Astrocyte (in vitro differentiated cells and primary cell): ENCODE results near the gene CCSER1. TPM values are rescaled to one million over a fixed set of nuclear protein-coding genes. Genes with fewer than 3 reads are reported as not detected.

Experiments used
- DNase-seq: peaks from one replicate; pipeline ENCODE4 v3.0.0-alpha.2; 2010; ENCODE audit warnings: low read depth
- FAIRE-seq: peaks from 2 replicates; lab custom pipeline; 2011; peaks lifted over from hg19 to GRCh38; lab: Jason Lieb, UNC
- H2AFZ ChIP-seq: 2 replicates; pipeline ENCODE4 v1.6.0; 2012; ENCODE audit warnings: low read depth, low read length, inconsistent platforms
- H3K27ac ChIP-seq: 2 replicates; pipeline ENCODE4 v1.5.1; 2011; ENCODE audit warnings: low read depth, low read length, inconsistent platforms
- H3K27me3 ChIP-seq: 2 replicates; pipeline ENCODE4 v1.6.0; 2011; ENCODE audit warnings: low read length, inconsistent platforms; ENCODE audit not compliant: insufficient read depth
- H3K36me3 ChIP-seq: 2 replicates; pipeline ENCODE4 v1.5.1; 2011; ENCODE audit warnings: low read length, inconsistent platforms; ENCODE audit not compliant: insufficient read depth
- H3K4me1 ChIP-seq: 2 replicates; pipeline ENCODE4 v1.5.1; 2011; ENCODE audit warnings: low read length, inconsistent platforms; ENCODE audit not compliant: insufficient read depth
- H3K4me2 ChIP-seq: 2 replicates; pipeline ENCODE4 v1.6.0; 2012; ENCODE audit warnings: low read length, inconsistent platforms
- H3K4me3 ChIP-seq: 2 replicates; pipeline ENCODE4 v1.5.1; 2011; ENCODE audit warnings: low read depth, mild to moderate bottlenecking, low read length, inconsistent platforms; ENCODE audit not compliant: insufficient read depth
- H3K79me2 ChIP-seq: 2 replicates; pipeline ENCODE4 v1.6.0; 2012; ENCODE audit warnings: mild to moderate bottlenecking, low read length, inconsistent platforms; ENCODE audit not compliant: insufficient read depth
- H3K9ac ChIP-seq: 2 replicates; pipeline ENCODE4 v1.6.0; 2012; ENCODE audit warnings: mild to moderate bottlenecking, low read length, inconsistent platforms
- H3K9me3 ChIP-seq: 2 replicates; pipeline ENCODE4 v1.5.1; 2012; ENCODE audit warnings: low read depth, mild to moderate bottlenecking, low read length, inconsistent platforms; ENCODE audit not compliant: insufficient read depth
- H4K20me1 ChIP-seq: 2 replicates; pipeline ENCODE4 v1.6.0; 2012; ENCODE audit warnings: low read length, inconsistent platforms; ENCODE audit not compliant: insufficient read depth
- H3K27ac Mint-ChIP-seq: one replicate; pipeline ENCODE4 v1.8.0; 2021; ENCODE audit warnings: mild to moderate bottlenecking, mixed read lengths; ENCODE audit not compliant: unreplicated experiment
- H3K27me3 Mint-ChIP-seq: one replicate; pipeline ENCODE4 v1.8.0; 2021; ENCODE audit warnings: low read depth, mixed read lengths; ENCODE audit not compliant: unreplicated experiment
- H3K36me3 Mint-ChIP-seq: one replicate; pipeline ENCODE4 v1.8.0; 2021; ENCODE audit warnings: low read depth, mixed read lengths; ENCODE audit not compliant: unreplicated experiment
- H3K4me1 Mint-ChIP-seq: one replicate; pipeline ENCODE4 v1.8.0; 2021; ENCODE audit warnings: low read depth, mixed read lengths; ENCODE audit not compliant: unreplicated experiment
- H3K4me3 Mint-ChIP-seq: one replicate; pipeline ENCODE4 v1.8.0; 2021; ENCODE audit warnings: mild to moderate bottlenecking, moderate library complexity, mixed read lengths; ENCODE audit not compliant: unreplicated experiment
- H3K9me3 Mint-ChIP-seq: one replicate; pipeline ENCODE4 v1.8.0; 2021; ENCODE audit warnings: mild to moderate bottlenecking, mixed read lengths; ENCODE audit not compliant: unreplicated experiment
- EZH2 ChIP-seq: IDR thresholded peaks from 2 replicates; pipeline ENCODE4 v1.6.1; 2012; ENCODE audit warnings: mild to moderate bottlenecking, low read length, inconsistent platforms; ENCODE audit not compliant: insufficient read depth
- total RNA-seq: library from RNA; stranded (reverse); gene quantifications from 2 replicates; pipeline ENCODE4 v1.2.1, GENCODE V29; 2021
- TF ChIP-seq, protein P1 (sequence below): IDR thresholded peaks from 2 replicates; pipeline ENCODE4 v1.5.1; 2011; ENCODE audit warnings: low read depth, mild to moderate bottlenecking, inconsistent platforms, low read length, moderate library complexity; ENCODE audit not compliant: insufficient read depth

The CCSER1 gene
- total RNA-seq, 1 donor from 2014 or later = 2.2 TPM

DNA sequence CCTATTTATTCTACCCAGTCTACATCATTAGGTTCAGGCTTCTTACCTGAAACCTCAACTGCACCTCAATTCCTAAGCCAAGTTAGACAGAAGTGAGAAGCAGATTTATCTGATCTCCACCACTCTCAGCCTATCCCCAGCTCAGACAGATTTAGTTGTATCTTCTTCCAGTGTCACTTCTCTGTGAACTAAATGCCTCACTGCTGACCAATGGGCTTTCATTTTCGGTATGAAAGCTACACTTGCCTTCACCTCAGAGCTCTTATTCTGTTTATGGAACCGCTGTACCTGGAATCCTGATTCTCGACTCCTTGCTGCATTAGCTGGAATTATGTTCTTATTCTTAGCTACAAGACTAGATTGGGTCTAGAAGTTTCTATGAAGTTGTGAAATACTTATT lies 833.2 kb downstream of the CCSER1 start:
- FAIRE-seq (no peak), DNase-seq (no peak)
- Histone ChIP-seq H4K20me1 (no peaks in the 10 kb centered on the region), H3K79me2 (no peaks in the 10 kb centered on the region), H3K4me3 (no peak overlapping the region), H3K9me3 (no peaks in the 10 kb centered on the region), H3K9ac (no peak overlapping the region), H3K4me1 (peaks cover 10% of the 10 kb centered on the region), H3K27ac (no peak overlapping the region), H3K36me3 (no peaks in the 10 kb centered on the region), H2AFZ (no peak overlapping the region), H3K4me2 (no peak overlapping the region), H3K27me3 (no peaks in the 10 kb centered on the region)
- no peaks in the 10 kb centered on the region for H3K27me3 Mint-ChIP-seq
- peaks cover 13% of the 10 kb centered on the region for H3K4me1 Mint-ChIP-seq
- H3K36me3 Mint-ChIP-seq = no peaks in the 10 kb centered on the region
- H3K9me3 Mint-ChIP-seq = no peaks in the 10 kb centered on the region
- no peak overlapping the region for H3K27ac Mint-ChIP-seq
- TF ChIP-seq, protein P1, sequence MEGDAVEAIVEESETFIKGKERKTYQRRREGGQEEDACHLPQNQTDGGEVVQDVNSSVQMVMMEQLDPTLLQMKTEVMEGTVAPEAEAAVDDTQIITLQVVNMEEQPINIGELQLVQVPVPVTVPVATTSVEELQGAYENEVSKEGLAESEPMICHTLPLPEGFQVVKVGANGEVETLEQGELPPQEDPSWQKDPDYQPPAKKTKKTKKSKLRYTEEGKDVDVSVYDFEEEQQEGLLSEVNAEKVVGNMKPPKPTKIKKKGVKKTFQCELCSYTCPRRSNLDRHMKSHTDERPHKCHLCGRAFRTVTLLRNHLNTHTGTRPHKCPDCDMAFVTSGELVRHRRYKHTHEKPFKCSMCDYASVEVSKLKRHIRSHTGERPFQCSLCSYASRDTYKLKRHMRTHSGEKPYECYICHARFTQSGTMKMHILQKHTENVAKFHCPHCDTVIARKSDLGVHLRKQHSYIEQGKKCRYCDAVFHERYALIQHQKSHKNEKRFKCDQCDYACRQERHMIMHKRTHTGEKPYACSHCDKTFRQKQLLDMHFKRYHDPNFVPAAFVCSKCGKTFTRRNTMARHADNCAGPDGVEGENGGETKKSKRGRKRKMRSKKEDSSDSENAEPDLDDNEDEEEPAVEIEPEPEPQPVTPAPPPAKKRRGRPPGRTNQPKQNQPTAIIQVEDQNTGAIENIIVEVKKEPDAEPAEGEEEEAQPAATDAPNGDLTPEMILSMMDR = no peak
- no peak for TF ChIP-seq EZH2
- H3K4me3 Mint-ChIP-seq = no peak overlapping the region

DNA sequence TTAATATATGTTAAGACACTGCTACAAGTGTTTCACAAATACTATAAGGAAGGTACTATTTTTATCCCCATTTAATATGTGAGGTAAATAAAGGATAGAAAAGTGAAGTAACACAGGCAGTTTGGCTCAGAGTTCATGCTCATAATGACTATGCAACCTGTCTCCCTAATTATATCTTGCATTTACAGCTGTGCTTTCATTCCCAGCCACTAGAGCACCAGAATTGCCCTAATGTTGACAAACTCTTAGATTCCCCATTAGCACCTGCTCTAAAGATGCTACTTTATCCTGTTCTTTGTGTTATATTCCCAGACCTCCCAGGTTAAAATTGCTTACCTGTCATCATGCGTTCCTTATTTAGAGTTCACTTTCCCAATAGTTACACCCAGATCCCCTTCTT lies 833.6 kb downstream of the CCSER1 start:
- no peaks in the 10 kb centered on the region for H3K27me3 ChIP-seq
- no peak overlapping the region for H3K4me3 ChIP-seq
- H3K4me3 Mint-ChIP-seq = no peak overlapping the region
- no peak overlapping the region for H3K27ac Mint-ChIP-seq
- no peaks in the 10 kb centered on the region for H3K36me3 Mint-ChIP-seq
- H3K79me2 ChIP-seq = no peaks in the 10 kb centered on the region
- H2AFZ ChIP-seq = no peak overlapping the region
- H3K27ac ChIP-seq = no peak overlapping the region
- TF ChIP-seq, protein P1 = no peak
- no peak for TF ChIP-seq EZH2
- no peaks in the 10 kb centered on the region for H4K20me1 ChIP-seq
- FAIRE-seq = no peak
- H3K4me1 Mint-ChIP-seq = peaks cover 13% of the 10 kb centered on the region
- no peak for DNase-seq
- H3K27me3 Mint-ChIP-seq = no peaks in the 10 kb centered on the region
- no peaks in the 10 kb centered on the region for H3K9me3 ChIP-seq
- H3K4me2 ChIP-seq = no peak overlapping the region
- peaks cover 10% of the 10 kb centered on the region for H3K4me1 ChIP-seq
- H3K9ac ChIP-seq = no peak overlapping the region
- H3K36me3 ChIP-seq = no peaks in the 10 kb centered on the region
- H3K9me3 Mint-ChIP-seq = no peaks in the 10 kb centered on the region

DNA sequence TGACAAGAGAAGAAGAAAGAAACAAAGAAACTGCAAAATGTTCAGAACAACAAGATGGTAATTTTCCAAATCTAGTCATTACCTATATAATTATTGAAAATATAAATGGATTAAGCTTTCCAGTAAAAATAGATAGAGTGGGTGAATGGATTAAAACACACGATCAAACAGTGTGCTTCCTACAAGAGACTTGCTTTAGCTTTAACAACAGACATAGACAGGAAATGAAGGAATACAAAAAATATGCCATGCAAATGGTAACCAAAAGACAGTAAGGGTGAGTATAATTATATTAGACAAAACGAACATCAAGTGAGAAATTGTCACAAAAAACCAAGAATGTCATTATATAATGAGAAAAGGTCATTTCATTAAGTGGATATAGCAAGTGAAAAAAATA lies 842.8 kb downstream of the CCSER1 start:
- no peak overlapping the region for H3K4me3 Mint-ChIP-seq
- no peak for FAIRE-seq
- no peak overlapping the region for H2AFZ ChIP-seq

More for the DNA sequence above, 842.8 kb downstream of the CCSER1 start:
- Histone ChIP-seq H3K4me3 (no peak overlapping the region), H3K4me2 (no peak overlapping the region), H4K20me1 (no peaks in the 10 kb centered on the region), H3K79me2 (no peaks in the 10 kb centered on the region), H3K4me1 (no peaks in the 10 kb centered on the region), H3K36me3 (no peaks in the 10 kb centered on the region), H3K27me3 (no peaks in the 10 kb centered on the region), H3K9me3 (no peaks in the 10 kb centered on the region), H3K27ac (no peak overlapping the region), H3K9ac (no peak overlapping the region)
- Mint-ChIP-seq H3K4me1 (peaks cover 4% of the 10 kb centered on the region), H3K36me3 (no peaks in the 10 kb centered on the region), H3K27me3 (no peaks in the 10 kb centered on the region), H3K27ac (no peak overlapping the region), H3K9me3 (no peaks in the 10 kb centered on the region)
- no peak for DNase-seq
- TF ChIP-seq, protein P1 = no peak
- no peak for TF ChIP-seq EZH2
